GM23248 (cell line): ENCODE measurements around the gene AP4E1.

Source experiments
- EZH2 ChIP-seq: fragments of 200-600 bp; sonication (generic); IDR thresholded peaks from 2 replicates; pipeline ENCODE4 v1.6.1; 2018; ENCODE audit warnings: antibody characterized with exemption, mild to moderate bottlenecking; ENCODE audit not compliant: insufficient read depth, poor library complexity, severe bottlenecking
- EZH2phosphoT487 ChIP-seq: fragments of 200-600 bp; sonication (generic); IDR thresholded peaks from 2 replicates; pipeline ENCODE4 v1.6.1; 2018; ENCODE audit warnings: antibody characterized with exemption, moderate library complexity, mild to moderate bottlenecking, low read depth; ENCODE audit not compliant: insufficient read depth

- TF ChIP-seq EZH2, result no peak
- no peak for TF ChIP-seq EZH2phosphoT487
Measured at GRCh38 chr15:50944672-50945071, 36.2 kb downstream of the AP4E1 start.
